GM12864 (cell line): ENCODE data around the gene EIF2AK2.
"Not testable (repeated sequence)": the region's sequence is repeated elsewhere in the genome, so short reads cannot be mapped to it uniquely, and the experiment has no call there.

Experiments used
- DNase-seq: peaks from one replicate; pipeline ENCODE4 v3.0.0-alpha.2; 2011; ENCODE audit warnings: low read depth
- H3K4me3 ChIP-seq: 2 replicates; pipeline ENCODE4 v1.5.1; 2011; ENCODE audit warnings: mild to moderate bottlenecking, low read depth, low read length, control low read depth
- TF ChIP-seq, protein P1 (sequence below): IDR thresholded peaks from 2 replicates; pipeline ENCODE4 v1.5.1; 2011; ENCODE audit warnings: low read depth, mild to moderate bottlenecking, moderate library complexity, low read length, control low read depth, inconsistent platforms; ENCODE audit errors: missing control alignments

Gene EIF2AK2

DNA sequence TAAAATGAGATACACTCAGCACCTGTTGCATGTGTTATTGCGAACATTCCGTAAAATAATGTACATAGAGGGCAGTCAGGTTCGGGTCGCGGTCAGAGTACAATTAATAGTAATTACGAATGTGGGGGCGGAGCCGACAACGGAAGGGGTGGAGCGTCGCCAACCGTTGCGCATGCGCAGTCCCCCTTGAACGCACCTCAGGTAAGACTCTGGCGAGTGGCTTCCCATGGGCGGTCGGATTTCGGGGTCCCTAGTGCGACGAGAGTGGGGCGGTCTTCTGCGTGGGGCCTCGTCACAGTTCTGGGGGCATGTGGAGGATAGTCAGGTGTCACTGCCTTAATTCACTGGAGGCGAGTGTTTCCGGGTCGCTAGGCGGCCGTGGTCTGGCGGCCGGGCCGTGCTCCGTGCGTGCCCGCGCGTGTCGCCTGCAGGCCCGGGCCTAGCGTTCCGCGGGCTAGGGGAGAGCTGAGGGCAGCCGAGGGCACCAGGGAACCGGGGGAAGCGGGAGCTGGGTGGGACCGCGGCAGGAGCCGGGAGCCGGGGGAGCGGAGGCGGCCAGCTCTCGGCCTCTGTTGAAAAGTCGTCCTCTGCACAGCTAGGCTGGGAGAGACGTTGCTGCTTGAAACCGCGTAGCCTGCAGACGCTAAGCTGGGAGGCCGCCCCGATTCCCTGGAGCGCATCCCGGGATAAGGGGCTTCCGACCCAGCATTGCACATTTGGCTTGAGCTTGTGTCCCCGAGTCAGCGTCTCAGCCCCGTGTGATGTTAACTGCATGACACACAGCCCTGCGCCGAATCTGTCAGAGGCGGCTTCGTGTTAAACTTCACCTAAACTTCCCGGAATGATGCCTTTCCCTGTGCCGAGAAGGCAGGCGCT, 39.8 kb upstream of the EIF2AK2 start, which contains the start of gene CEBPZOS:
TSS of gene CEBPZOS (plus strand) at position 177 of the 876 bp plus-strand sequence. CDS start 3,209 bp downstream, outside the sequence.
- peak; percentile 67 for DNase-seq
- peak within 1 kb of the TSS; percentile 77 for H3K4me3 ChIP-seq
- TF ChIP-seq, protein P1, sequence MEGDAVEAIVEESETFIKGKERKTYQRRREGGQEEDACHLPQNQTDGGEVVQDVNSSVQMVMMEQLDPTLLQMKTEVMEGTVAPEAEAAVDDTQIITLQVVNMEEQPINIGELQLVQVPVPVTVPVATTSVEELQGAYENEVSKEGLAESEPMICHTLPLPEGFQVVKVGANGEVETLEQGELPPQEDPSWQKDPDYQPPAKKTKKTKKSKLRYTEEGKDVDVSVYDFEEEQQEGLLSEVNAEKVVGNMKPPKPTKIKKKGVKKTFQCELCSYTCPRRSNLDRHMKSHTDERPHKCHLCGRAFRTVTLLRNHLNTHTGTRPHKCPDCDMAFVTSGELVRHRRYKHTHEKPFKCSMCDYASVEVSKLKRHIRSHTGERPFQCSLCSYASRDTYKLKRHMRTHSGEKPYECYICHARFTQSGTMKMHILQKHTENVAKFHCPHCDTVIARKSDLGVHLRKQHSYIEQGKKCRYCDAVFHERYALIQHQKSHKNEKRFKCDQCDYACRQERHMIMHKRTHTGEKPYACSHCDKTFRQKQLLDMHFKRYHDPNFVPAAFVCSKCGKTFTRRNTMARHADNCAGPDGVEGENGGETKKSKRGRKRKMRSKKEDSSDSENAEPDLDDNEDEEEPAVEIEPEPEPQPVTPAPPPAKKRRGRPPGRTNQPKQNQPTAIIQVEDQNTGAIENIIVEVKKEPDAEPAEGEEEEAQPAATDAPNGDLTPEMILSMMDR = no peak

DNA sequence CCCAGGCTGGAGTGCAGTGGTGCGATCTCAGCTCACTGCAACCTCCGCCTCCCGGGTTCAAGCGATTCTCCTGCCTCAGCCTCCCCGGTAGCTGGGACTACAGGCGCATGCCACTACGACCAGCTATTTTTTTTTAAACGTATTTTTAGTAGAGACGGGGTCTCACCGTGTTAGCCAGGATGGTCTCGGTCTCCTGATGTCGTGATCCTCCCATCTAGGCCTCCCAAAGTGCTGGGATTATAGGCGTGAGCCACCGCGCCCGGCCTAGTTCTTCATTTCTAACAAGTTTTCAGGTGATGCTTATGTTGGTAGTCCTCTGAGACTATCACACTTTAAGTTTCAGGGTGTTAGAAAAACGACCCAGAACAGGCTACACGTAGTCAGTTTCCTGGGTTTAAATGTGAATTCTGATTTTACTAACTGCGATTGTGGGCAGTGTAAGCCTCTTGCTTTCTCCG, 39.1 kb upstream of the EIF2AK2 start:
- peak overlapping the region; percentile 77 for H3K4me3 ChIP-seq
- not testable (repeated sequence) for DNase-seq

DNA sequence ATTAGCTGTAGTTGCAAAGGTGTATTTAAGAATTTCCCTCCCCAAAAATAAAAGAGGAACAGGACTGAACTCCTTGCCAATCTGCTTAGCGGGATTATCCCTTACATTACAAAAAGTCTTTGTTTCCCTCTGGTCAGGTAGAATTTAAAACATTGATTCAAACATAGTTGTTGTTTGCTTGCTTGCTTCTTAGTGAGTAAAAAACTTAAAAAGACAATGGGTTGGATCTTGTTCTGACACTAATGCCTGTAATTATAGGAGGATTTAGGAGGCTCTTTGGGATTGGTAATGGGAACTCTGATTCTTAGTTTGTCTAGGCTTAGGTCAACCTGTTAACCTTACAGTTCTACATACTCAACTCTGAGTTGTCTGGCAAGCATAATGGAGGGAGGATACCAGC, 35.8 kb upstream of the EIF2AK2 start:
- no peak for DNase-seq
- H3K4me3 ChIP-seq = no peak overlapping the region
- TF ChIP-seq, protein P1 = no peak

DNA sequence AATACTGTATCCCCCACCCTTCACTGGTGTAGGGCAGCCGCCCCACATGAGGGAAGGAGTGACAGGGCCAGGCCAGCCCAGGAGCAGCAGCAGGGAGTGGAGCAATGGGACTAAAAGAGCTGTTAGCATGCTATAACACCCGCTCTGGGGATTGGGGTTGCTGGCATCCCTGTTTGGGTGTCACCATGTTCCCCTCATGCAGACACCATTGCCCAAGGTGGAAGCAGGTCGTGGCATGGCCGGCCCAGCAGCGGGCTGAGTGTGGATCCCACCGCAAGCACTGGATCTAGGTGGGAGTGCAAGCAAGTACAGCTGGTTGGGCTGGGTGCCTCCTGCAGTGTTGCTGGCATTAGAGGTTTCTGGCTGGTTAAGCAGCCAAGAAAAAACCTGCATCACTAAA, 35.0 kb upstream of the EIF2AK2 start:
- DNase-seq = no peak
- TF ChIP-seq, protein P1 = no peak

DNA sequence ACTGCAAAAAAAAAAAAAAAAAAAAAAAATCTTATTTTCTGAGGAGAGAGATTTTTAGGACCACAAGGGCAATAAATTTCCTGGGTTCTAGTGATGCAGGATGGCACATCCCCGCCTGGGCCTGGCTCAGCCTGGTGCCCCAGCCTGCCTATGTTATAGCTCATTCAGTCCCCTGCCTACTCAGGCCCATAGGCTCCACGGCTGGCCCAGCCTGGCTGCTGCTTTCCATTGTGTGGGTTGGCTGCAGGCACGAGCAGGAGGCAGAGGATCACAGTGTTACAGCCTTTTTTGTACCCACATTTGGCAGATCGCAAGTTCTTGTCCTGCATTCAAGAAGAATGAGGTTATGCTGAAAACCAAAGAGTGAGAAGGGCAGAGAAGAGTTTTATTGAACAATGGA, 34.5 kb upstream of the EIF2AK2 start:
- TF ChIP-seq, protein P1 = no peak
- no peak for DNase-seq
- H3K4me3 ChIP-seq = no peak overlapping the region

More for the DNA sequence above, 35.0 kb upstream of the EIF2AK2 start:
- H3K4me3 ChIP-seq = no peak overlapping the region

DNA sequence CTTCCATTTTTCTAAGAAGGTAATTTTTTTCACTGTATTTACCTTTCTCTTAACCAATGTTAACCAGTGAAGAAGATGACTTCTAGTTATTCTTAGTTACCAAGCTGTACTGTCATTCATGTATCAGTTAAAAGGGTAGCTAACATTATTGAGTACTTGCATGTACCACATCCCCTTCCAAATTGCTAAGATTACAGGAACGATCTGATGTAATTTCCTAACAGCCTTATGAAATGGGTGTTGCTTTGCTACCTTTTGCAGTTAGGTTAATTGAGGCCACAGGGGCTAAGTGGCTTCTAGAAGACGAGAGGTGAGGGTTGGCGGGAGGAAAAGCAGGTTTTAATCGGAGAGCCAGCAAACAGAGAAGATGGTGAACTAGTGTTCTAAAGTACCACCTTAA, 33.5 kb upstream of the EIF2AK2 start:
- TF ChIP-seq, protein P1 = no peak
- H3K4me3 ChIP-seq = no peak overlapping the region
- no peak for DNase-seq

DNA sequence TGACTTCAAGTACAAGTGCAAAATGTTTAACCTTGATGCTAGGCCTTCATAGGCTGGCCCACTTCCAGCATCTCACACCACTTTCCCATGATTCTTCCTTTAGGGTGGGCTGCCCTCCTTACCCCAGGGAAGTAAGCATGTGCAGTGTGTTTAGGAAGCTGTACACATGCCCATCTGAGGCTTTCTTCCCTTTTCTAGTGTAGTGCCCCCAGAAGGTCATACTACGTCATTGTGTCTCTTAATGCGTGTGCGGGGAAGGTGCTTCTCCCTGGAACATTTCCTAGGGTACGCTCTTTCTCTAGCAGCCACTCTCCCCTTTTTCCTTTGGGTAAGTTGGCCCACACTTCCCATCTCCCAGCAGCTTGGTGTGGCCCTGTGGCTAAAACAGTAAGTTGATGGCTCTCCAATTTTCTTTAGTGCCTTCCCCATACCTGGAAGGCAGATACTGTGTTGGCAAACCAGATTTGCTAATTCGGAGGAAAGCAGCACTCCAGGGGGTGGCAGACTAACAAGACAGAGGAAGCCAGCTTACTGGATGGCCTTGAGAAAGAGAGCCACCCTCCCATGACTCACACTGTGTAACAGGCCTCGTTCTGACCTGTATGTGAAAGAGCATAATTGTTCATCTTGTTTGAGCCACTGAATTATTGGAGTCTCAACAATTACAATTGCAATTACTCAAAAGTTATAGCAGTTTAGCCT, 32.8 kb upstream of the EIF2AK2 start:
- TF ChIP-seq, protein P1 = no peak
- DNase-seq = no peak
- H3K4me3 ChIP-seq = no peak overlapping the region
